Thyroid gland (tissue), 4 donors: ENCODE data around the gene ACTL8.

Source experiments
- POLR2A ChIP-seq, 2 donors: fragments of 450-650 bp; IDR thresholded peaks; one replicate each; pipeline ENCODE4 v1.6.1; 2017; ENCODE audit warnings: antibody characterized with exemption in 2 of 2, mild to moderate bottlenecking in 2 of 2, moderate library complexity in 1 of 2
- TF ChIP-seq, protein P1 (sequence below), 6 experiments: fragments of 200-600 bp in 3 of 6; fragments of 450-650 bp in 3 of 6; sonication (generic) in 3 of 6; IDR thresholded peaks; one replicate each; pipeline ENCODE4 v1.5.1; 2016 to 2019; ENCODE audit warnings: antibody characterized with exemption in 6 of 6, mild to moderate bottlenecking in 2 of 6, inconsistent platforms in 1 of 6, moderate library complexity in 1 of 6

DNA sequence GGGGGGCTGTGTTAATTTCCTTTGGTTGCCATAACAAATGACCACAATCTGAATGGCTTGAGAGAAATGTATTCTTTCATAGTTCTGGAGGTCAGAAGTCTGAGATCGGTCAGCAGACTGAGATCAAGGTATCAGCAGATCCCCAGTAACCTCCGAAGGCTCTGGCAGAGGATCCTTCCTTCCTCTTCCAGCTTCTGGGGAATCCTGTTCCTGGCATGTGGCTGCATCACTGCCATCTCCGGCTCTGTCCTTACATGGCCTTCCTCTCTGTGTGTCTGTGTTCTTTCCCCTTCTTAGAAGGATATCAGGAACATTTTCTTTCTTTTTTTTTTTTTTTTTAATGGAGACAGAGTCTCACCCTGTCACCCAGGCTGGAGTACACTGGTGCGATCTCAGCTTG is 25.8 kb downstream of the ACTL8 start:
- TF ChIP-seq, protein P1, sequence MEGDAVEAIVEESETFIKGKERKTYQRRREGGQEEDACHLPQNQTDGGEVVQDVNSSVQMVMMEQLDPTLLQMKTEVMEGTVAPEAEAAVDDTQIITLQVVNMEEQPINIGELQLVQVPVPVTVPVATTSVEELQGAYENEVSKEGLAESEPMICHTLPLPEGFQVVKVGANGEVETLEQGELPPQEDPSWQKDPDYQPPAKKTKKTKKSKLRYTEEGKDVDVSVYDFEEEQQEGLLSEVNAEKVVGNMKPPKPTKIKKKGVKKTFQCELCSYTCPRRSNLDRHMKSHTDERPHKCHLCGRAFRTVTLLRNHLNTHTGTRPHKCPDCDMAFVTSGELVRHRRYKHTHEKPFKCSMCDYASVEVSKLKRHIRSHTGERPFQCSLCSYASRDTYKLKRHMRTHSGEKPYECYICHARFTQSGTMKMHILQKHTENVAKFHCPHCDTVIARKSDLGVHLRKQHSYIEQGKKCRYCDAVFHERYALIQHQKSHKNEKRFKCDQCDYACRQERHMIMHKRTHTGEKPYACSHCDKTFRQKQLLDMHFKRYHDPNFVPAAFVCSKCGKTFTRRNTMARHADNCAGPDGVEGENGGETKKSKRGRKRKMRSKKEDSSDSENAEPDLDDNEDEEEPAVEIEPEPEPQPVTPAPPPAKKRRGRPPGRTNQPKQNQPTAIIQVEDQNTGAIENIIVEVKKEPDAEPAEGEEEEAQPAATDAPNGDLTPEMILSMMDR (IDR thresholded peaks at IDR 0.05) = no peak
- TF ChIP-seq POLR2A (IDR thresholded peaks at IDR 0.05) = no peak
